ENCODE measurements around the gene ANOS1.

ANOS1 gene

GRCh38 chrX:8688776-8689175 lies 43.2 kb downstream of the ANOS1 start:
- no peaks in the 10 kb centered on the region for H4K20me1 ChIP-seq (ENCODE audit: insufficient read depth, low read length)
- no peak overlapping the region for H3K27ac ChIP-seq (ENCODE audit: low read depth, low read length, poor library complexity, severe bottlenecking)
- no peaks in the 10 kb centered on the region for H3K9me3 ChIP-seq (ENCODE audit: low read length)
- H3K36me3 ChIP-seq (ENCODE audit: insufficient read depth, low read length) = no peaks in the 10 kb centered on the region
- no peak overlapping the region for H3K9ac ChIP-seq (ENCODE audit: low read length)
- no peak overlapping the region for H2AFZ ChIP-seq (ENCODE audit: low read length)
- no peak overlapping the region for H3K4me3 ChIP-seq (ENCODE audit: low read depth, low read length, poor library complexity, severe bottlenecking)
- no peak overlapping the region for H3K4me2 ChIP-seq (ENCODE audit: low read length)
- TF ChIP-seq, protein P1, sequence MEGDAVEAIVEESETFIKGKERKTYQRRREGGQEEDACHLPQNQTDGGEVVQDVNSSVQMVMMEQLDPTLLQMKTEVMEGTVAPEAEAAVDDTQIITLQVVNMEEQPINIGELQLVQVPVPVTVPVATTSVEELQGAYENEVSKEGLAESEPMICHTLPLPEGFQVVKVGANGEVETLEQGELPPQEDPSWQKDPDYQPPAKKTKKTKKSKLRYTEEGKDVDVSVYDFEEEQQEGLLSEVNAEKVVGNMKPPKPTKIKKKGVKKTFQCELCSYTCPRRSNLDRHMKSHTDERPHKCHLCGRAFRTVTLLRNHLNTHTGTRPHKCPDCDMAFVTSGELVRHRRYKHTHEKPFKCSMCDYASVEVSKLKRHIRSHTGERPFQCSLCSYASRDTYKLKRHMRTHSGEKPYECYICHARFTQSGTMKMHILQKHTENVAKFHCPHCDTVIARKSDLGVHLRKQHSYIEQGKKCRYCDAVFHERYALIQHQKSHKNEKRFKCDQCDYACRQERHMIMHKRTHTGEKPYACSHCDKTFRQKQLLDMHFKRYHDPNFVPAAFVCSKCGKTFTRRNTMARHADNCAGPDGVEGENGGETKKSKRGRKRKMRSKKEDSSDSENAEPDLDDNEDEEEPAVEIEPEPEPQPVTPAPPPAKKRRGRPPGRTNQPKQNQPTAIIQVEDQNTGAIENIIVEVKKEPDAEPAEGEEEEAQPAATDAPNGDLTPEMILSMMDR (IDR thresholded peaks at IDR 0.05; ENCODE audit: low read length) = no peak
- no peaks in the 10 kb centered on the region for H3K4me1 ChIP-seq (ENCODE audit: insufficient read depth, low read length, severe bottlenecking)
- no peaks in the 10 kb centered on the region for H3K27me3 ChIP-seq (ENCODE audit: insufficient read depth, low read length)
- no peaks in the 10 kb centered on the region for H3K9me2 ChIP-seq (ENCODE audit: low read depth, low read length)
- no peaks in the 10 kb centered on the region for H3F3A ChIP-seq (ENCODE audit: insufficient read depth, low read length)
- H3K79me2 ChIP-seq (ENCODE audit: insufficient read depth, low read length) = no peaks in the 10 kb centered on the region

DNA sequence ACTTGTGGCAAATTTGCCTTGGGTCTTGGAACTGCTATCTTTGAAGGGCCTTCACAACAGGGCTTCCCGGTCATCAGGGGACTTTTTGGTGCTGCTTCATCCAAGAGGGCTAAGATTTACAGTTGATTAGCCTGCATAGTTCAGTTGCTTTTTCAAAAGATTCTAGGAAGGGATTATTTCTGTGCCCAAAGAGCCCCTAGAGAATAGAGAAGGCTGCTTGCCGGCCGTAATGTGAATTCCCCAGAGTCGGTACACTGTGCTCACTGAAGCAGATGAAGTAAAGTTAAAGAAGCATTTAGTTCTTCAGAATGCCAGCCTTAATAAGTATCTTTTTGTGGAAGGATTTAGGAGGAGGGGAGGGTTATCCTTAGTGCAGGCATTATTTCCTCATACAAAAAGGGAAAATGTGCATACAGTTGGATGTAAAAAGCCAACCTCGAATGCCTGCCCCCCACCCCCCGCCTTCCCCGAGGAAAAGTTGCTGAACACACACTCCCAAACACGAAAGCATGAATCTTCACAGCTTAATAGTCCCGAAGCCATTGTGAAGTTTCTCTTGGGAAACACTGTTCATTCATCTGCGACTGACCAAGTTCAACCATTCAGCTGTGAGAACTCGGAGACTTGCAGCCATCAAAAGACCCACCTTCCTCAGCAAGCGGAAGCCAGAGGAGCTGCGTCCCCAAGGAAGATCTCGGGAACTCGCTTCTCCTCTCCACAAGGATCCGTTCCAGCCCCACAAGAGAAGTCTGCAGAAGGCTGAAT lies 47.6 kb downstream of the ANOS1 start:
- H3K36me3 ChIP-seq (ENCODE audit: insufficient read depth, low read length) = no peaks in the 10 kb centered on the region
- H3K79me2 ChIP-seq (ENCODE audit: insufficient read depth, low read length) = no peaks in the 10 kb centered on the region
- H3K9me3 ChIP-seq (ENCODE audit: low read length) = no peaks in the 10 kb centered on the region
- no peaks in the 10 kb centered on the region for H4K20me1 ChIP-seq (ENCODE audit: insufficient read depth, low read length)
- no peak overlapping the region for H3K4me3 ChIP-seq (ENCODE audit: low read depth, low read length, poor library complexity, severe bottlenecking)
- no peak overlapping the region for H2AFZ ChIP-seq (ENCODE audit: low read length)
- TF ChIP-seq, protein P1 (IDR thresholded peaks at IDR 0.05; ENCODE audit: low read length) = no peak
- TF ChIP-seq EZH2 (IDR thresholded peaks at IDR 0.05; ENCODE audit: borderline replicate concordance, low read length) = no peak
- H3K9ac ChIP-seq (ENCODE audit: low read length) = no peak overlapping the region
- no peaks in the 10 kb centered on the region for H3K4me1 ChIP-seq (ENCODE audit: insufficient read depth, low read length, severe bottlenecking)
- no peaks in the 10 kb centered on the region for H3F3A ChIP-seq (ENCODE audit: insufficient read depth, low read length)
- H3K27ac ChIP-seq (ENCODE audit: low read depth, low read length, poor library complexity, severe bottlenecking) = no peak overlapping the region
- no peak overlapping the region for H3K4me2 ChIP-seq (ENCODE audit: low read length)
- H3K9me2 ChIP-seq (ENCODE audit: low read depth, low read length) = no peaks in the 10 kb centered on the region
- H3K27me3 ChIP-seq (ENCODE audit: insufficient read depth, low read length) = no peaks in the 10 kb centered on the region

- TF ChIP-seq, protein P1 (IDR thresholded peaks at IDR 0.05; ENCODE audit: low read length) = no peak
- no peak for TF ChIP-seq EZH2 (IDR thresholded peaks at IDR 0.05; ENCODE audit: borderline replicate concordance, low read length)
- H3K27ac ChIP-seq (ENCODE audit: low read depth, low read length, poor library complexity, severe bottlenecking) = no peak overlapping the region
- no peaks in the 10 kb centered on the region for H3K4me1 ChIP-seq (ENCODE audit: insufficient read depth, low read length, severe bottlenecking)
Observed at GRCh38 chrX:8683687-8684086, 48.2 kb downstream of the ANOS1 start.

More at GRCh38 chrX:8683687-8684086, 48.2 kb downstream of the ANOS1 start:
- H3K4me3 ChIP-seq (ENCODE audit: low read depth, low read length, poor library complexity, severe bottlenecking) = no peak overlapping the region
- H3K9ac ChIP-seq (ENCODE audit: low read length) = no peak overlapping the region
- no peak overlapping the region for H3K4me2 ChIP-seq (ENCODE audit: low read length)
- H2AFZ ChIP-seq (ENCODE audit: low read length) = no peak overlapping the region
- no peaks in the 10 kb centered on the region for H3K9me2 ChIP-seq (ENCODE audit: low read depth, low read length)
- H3K27me3 ChIP-seq (ENCODE audit: insufficient read depth, low read length) = no peaks in the 10 kb centered on the region
- H3K9me3 ChIP-seq (ENCODE audit: low read length) = no peaks in the 10 kb centered on the region
- H3K79me2 ChIP-seq (ENCODE audit: insufficient read depth, low read length) = no peaks in the 10 kb centered on the region
- no peaks in the 10 kb centered on the region for H3F3A ChIP-seq (ENCODE audit: insufficient read depth, low read length)
- H4K20me1 ChIP-seq (ENCODE audit: insufficient read depth, low read length) = no peaks in the 10 kb centered on the region
- H3K36me3 ChIP-seq (ENCODE audit: insufficient read depth, low read length) = no peaks in the 10 kb centered on the region

All from OCI-LY1 (cell line).